GM21381 (cell line): ENCODE measurements around the gene SNAI1.
"Not testable (repeated sequence)": the region's sequence is repeated elsewhere in the genome, so short reads cannot be mapped to it uniquely, and the experiment has no call there.

ENCODE experiments used
- ATAC-seq: cut with Tn5 transposase; IDR thresholded peaks from one replicate; pipeline ENCODE4 v1.9.1; 2021; ENCODE audit warnings: mild to moderate bottlenecking, moderate library complexity; ENCODE audit not compliant: unreplicated experiment

The SNAI1 gene

GRCh38 chr20:49985617-49986016 lies 2.8 kb downstream of the SNAI1 start:
- no peak for ATAC-seq

- no peak for ATAC-seq
Observed at GRCh38 chr20:49986049-49986448, 3.3 kb downstream of the SNAI1 start.

GRCh38 chr20:49987015-49987867 lies 4.5 kb downstream of the SNAI1 start:
- ATAC-seq = no peak

- ATAC-seq = no peak
Observed at GRCh38 chr20:49987868-49988690, 5.3 kb downstream of the SNAI1 start.

GRCh38 chr20:49989234-49990065 lies 6.7 kb downstream of the SNAI1 start:
- ATAC-seq = no peak

- ATAC-seq = no peak
Observed at GRCh38 chr20:49990271-49990720, 7.5 kb downstream of the SNAI1 start.

- ATAC-seq = no peak
Observed at GRCh38 chr20:49993301-49993751, 10.5 kb downstream of the SNAI1 start.

- ATAC-seq = no peak
Observed at GRCh38 chr20:49995586-49995985, 12.8 kb downstream of the SNAI1 start.

- ATAC-seq = not testable (repeated sequence)
Observed at GRCh38 chr20:49998478-49999188, 15.9 kb downstream of the SNAI1 start.

- peak; percentile 61 for ATAC-seq
Observed at GRCh38 chr20:49999329-49999728, 16.5 kb downstream of the SNAI1 start.

- ATAC-seq = not testable (repeated sequence)
Observed at GRCh38 chr20:50000548-50001222, 17.9 kb downstream of the SNAI1 start.

GRCh38 chr20:50001784-50002311 lies 19.1 kb downstream of the SNAI1 start:
- ATAC-seq = no peak

- ATAC-seq = no peak
Observed at GRCh38 chr20:50003253-50003656, 20.5 kb downstream of the SNAI1 start.

GRCh38 chr20:50004229-50004628 lies 21.4 kb downstream of the SNAI1 start:
- ATAC-seq = no peak

- ATAC-seq = no peak
Observed at GRCh38 chr20:50005471-50005981, 22.7 kb downstream of the SNAI1 start.

- no peak for ATAC-seq
Observed at GRCh38 chr20:50007369-50007768, 24.6 kb downstream of the SNAI1 start.

GRCh38 chr20:50008007-50008406 lies 25.2 kb downstream of the SNAI1 start:
- ATAC-seq = no peak

- no peak for ATAC-seq
Observed at GRCh38 chr20:50009521-50010454, 27.0 kb downstream of the SNAI1 start.
